Adrenal gland (tissue), 12 donors: ENCODE measurements around the gene VPS11. TPM values are rescaled to one million over a fixed set of nuclear protein-coding genes. Genes with fewer than 3 reads are reported as not detected.

Experiments used
- DNase-seq, 7 donors: peaks; one replicate each; pipeline ENCODE4 v3.0.0-alpha.2; 2019 to 2020
- H3K27ac ChIP-seq, 5 donors: fragments of 200-600 bp; sonication (generic) in 4 of 5; 1 replicate in 3 of 5; 2 replicates in 2 of 5; pipeline versions ENCODE4 v1.5.1 to v1.8.0; 2016 to 2020; ENCODE audit warnings: mild to moderate bottlenecking in 1 of 5
- H3K27me3 ChIP-seq: fragments of 200-600 bp; 2 replicates; pipeline ENCODE4 v1.8.0; 2021
- H3K36me3 ChIP-seq, 2 donors: fragments of 200-600 bp; replicated peaks in 1 of 2; 1 replicate in 1 of 2; 2 replicates in 1 of 2; pipeline versions ENCODE4 v1.5.1 to v1.8.0; 2018 to 2022
- H3K4me1 ChIP-seq, 2 donors: fragments of 200-600 bp; replicated peaks in 1 of 2; 1 replicate in 1 of 2; 2 replicates in 1 of 2; pipeline versions ENCODE4 v1.5.1 to v1.8.0; 2018 to 2021
- H3K4me3 ChIP-seq, 4 donors: fragments of 200-600 bp; sonication (generic) in 3 of 4; one replicate each; pipeline ENCODE4 v1.5.1; 2016 to 2018
- H3K9me3 ChIP-seq, 3 donors: fragments of 200-600 bp; sonication (generic) in 1 of 3; replicated peaks in 1 of 3; 1 replicate in 2 of 3; 2 replicates in 1 of 3; pipeline versions ENCODE4 v1.5.1 to v1.8.0; 2016 to 2021
- POLR2A ChIP-seq, 2 donors: fragments of 450-650 bp; IDR thresholded peaks; one replicate each; pipeline ENCODE4 v1.6.1; 2017; ENCODE audit warnings: antibody characterized with exemption in 2 of 2, mild to moderate bottlenecking in 2 of 2, moderate library complexity in 1 of 2
- WGBS, 4 donors: extraction: QIAGEN DNeasy Blood & Tissue Kit in 2 of 4; methylation state at CpG; one replicate each; pipeline versions ENCODE4 v1.1.5 to v1.1.7; 2013 to 2017; 5-methylcytosine and 5-hydroxymethylcytosine counted together
- intact Hi-C, 2 donors: fragments of 100-400 bp; cut with DNase I; formaldehyde crosslinking; loops; one replicate each; pipeline versions ENCODE4 v1.14.1 to v1.15.0; 2022 to 2023
- microRNA-seq, 3 donors: library from miRNA; unstranded; fragments of <30 nt; microRNA quantifications; one replicate each; pipeline ENCODE4, GENCODE V29; 2017 to 2020
- polyA plus RNA-seq, 3 donors: library from polyadenylated mRNA; stranded (reverse); fragments of 200-250 nt in 2 of 3; fragments of 350-450 nt in 1 of 3; fragmentation: Illumina TruSeq in 1 of 3; extraction: RNeasy Lipid Tissue Mini Kit (QIAGEN cat#74804) in 1 of 3; gene quantifications; one replicate each; pipeline ENCODE4 v1.2.3, GENCODE V29; 2013 to 2014
- total RNA-seq, 9 donors: library from RNA; depleted of rRNA in 4 of 9; stranded (reverse); fragments of >200 nt in 4 of 9; fragments of 120-200 nt in 1 of 9; fragmentation: NEBNext Ultra II Directional in 1 of 9; extraction: Animal tissue kit (Norgen Biotek cat#: 25700) in 1 of 9; gene quantifications; one replicate each; pipeline versions ENCODE4 v1.1.0 to v1.2.4, GENCODE V29; 2013 to 2023
- TF ChIP-seq, protein P1 (sequence below), 6 experiments: fragments of 450-650 bp in 4 of 6; fragments of 200-600 bp in 2 of 6; sonication (generic) in 1 of 6; IDR thresholded peaks; 1 replicate in 5 of 6; 2 replicates in 1 of 6; pipeline versions ENCODE4 v1.5.1 to v1.8.0; 2016 to 2021; ENCODE audit warnings: antibody characterized with exemption in 6 of 6, mild to moderate bottlenecking in 2 of 6, moderate library complexity in 1 of 6
- donor health status: healthy with polysubstance abuse.
- donor health status: Bipolar disorder and iron deficiency.
- donor health status: DM: yes; HTN: yes; CAD: no.
- donor health status: DM: no; HTN: no; CAD: no.
- donor health status: DM: no; HTN: no; CAD: no.
- donor health status: DM: yes; HTN: yes; CAD: no.

The VPS11 gene
- total and polyA plus RNA-seq, 12 donors: 32.8 to 146 (median 57.0) TPM

DNA sequence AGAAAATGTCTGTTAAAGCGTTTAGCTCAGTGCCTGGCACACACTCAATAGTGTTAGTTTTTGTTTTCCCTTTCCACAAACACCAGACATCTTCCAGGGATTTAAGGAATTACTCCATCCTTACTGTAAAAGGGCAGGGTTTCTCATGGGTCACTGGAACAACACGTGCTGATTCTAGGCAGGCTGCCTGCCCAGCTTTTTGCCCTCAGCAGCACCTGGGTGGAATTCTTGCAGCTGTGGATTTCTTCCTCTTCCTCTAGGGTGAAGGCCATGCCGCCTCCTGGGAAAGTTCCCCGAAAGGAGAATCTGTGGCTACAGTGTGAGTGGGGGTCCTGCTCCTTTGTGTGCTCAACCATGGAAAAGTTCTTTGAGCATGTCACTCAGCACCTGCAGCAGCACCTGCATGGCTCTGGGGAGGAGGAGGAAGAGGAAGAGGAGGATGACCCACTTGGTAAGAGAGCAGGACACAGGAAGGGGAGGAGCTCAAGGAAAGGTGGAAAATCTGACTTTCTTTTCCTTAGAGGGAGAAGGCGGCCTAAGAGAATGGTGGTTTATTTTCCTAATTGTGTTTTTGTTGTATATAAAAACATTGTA, 59.2 kb downstream of the VPS11 start:
- TF ChIP-seq, protein P1, sequence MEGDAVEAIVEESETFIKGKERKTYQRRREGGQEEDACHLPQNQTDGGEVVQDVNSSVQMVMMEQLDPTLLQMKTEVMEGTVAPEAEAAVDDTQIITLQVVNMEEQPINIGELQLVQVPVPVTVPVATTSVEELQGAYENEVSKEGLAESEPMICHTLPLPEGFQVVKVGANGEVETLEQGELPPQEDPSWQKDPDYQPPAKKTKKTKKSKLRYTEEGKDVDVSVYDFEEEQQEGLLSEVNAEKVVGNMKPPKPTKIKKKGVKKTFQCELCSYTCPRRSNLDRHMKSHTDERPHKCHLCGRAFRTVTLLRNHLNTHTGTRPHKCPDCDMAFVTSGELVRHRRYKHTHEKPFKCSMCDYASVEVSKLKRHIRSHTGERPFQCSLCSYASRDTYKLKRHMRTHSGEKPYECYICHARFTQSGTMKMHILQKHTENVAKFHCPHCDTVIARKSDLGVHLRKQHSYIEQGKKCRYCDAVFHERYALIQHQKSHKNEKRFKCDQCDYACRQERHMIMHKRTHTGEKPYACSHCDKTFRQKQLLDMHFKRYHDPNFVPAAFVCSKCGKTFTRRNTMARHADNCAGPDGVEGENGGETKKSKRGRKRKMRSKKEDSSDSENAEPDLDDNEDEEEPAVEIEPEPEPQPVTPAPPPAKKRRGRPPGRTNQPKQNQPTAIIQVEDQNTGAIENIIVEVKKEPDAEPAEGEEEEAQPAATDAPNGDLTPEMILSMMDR (IDR thresholded peaks at IDR 0.05): no peak
- no peak for TF ChIP-seq POLR2A (IDR thresholded peaks at IDR 0.05)
- Histone ChIP-seq H3K4me1 (peaks cover 5 to 21% of the 10 kb centered on the region in 2 donors), H3K4me3 (no peak overlapping the region), H3K9me3 (no peaks in the 10 kb centered on the region), H3K27me3 (no peaks in the 10 kb centered on the region), H3K36me3 (peaks cover 0 to 47% of the 10 kb centered on the region in 2 donors), H3K27ac (peak overlapping the region in 1 of 5 donors; percentile 12)
- intact Hi-C loops: no loop called here
- 56 to 75% (median 66%) methylated on average over 5 of the region's 5 CpGs for WGBS, 4 donors
- DNase-seq: no peak

DNA sequence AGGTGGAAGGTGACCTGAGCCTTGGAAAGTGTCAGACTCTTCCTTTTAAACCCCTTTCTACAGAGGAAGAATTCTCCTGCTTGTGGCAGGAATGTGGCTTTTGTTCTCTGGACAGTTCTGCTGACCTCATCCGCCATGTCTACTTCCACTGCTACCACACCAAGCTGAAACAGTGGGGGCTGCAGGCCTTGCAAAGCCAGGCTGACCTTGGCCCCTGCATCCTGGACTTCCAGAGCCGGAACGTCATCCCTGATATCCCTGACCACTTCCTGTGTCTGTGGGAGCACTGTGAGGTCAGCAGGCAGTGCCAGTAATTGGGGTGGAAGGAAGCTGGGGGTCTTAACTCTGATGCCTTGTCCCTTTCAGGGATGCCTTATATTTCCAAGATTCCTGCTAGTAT, 63.0 kb downstream of the VPS11 start:
- intact Hi-C loops: no loop called here
- Histone ChIP-seq H3K36me3 (peaks cover 0 to 75% of the 10 kb centered on the region in 2 donors), H3K27ac (peak overlapping the region in 1 of 5 donors; percentile 11), H3K27me3 (no peaks in the 10 kb centered on the region), H3K4me3 (no peak overlapping the region), H3K4me1 (peaks cover 0 to 8% of the 10 kb centered on the region in 2 donors), H3K9me3 (no peaks in the 10 kb centered on the region)
- TF ChIP-seq, protein P1 (IDR thresholded peaks at IDR 0.05): no peak
- 50 to 58% (median 54%) methylated on average over 3 of the region's 3 CpGs for WGBS, 4 donors
- DNase-seq: peak in 2 of 7 donors; percentile 45 to 54

Small RNA genes lying within 50 kb of the gene (microRNA-seq; reads per million reads assigned to microRNA genes)
- 0 to 0.28 (median 0) reads per million in 3 donors for gene MIR3656

Other genes starting within 250 kb of the VPS11 start
- gene CXCR5, start 183.9 kb upstream of the VPS11 start, total RNA-seq: under 1 TPM in 4 of 9 donors, not detected in 5; 0.04 to 0.17 (median 0.11) TPM
- under 1 TPM in 2 of 3 donors, not detected in 1; 0.24 to 0.27 TPM for gene CXCR5, start 183.9 kb upstream of the VPS11 start, polyA plus RNA-seq
- 100 to 1,000 TPM in 2 of 9 donors, 10 to 100 TPM in 6, 1 to 10 TPM in 1; 6.9 to 108 (median 55.2) TPM for gene BCL9L, start 141.9 kb upstream of the VPS11 start, total RNA-seq
- gene BCL9L, start 141.9 kb upstream of the VPS11 start, polyA plus RNA-seq: 10 to 100 TPM in 2 of 3 donors, 1 to 10 TPM in 1; 7.8 to 47.7 (median 18.3) TPM
- under 1 TPM in 1 of 9 donors, not detected in 8; 0.39 TPM for gene UPK2, start 111.5 kb upstream of the VPS11 start, total RNA-seq
- 1 to 10 TPM in 1 of 3 donors, under 1 TPM in 1, not detected in 1; 0.64 to 1.0 TPM for gene UPK2, start 111.5 kb upstream of the VPS11 start, polyA plus RNA-seq
- under 1 TPM in 1 of 9 donors, not detected in 8; 0.22 TPM for gene FOXR1, start 96.1 kb upstream of the VPS11 start, total RNA-seq
- gene FOXR1, start 96.1 kb upstream of the VPS11 start, polyA plus RNA-seq: not detected
- gene CENATAC, start 69.7 kb upstream of the VPS11 start, total RNA-seq: 10 to 100 TPM; 15.4 to 73.6 (median 30.5) TPM
- gene CENATAC, start 69.7 kb upstream of the VPS11 start, polyA plus RNA-seq: 100 to 1,000 TPM in 2 of 3 donors, 10 to 100 TPM in 1; 15.7 to 157 (median 137) TPM
- 1,000 to 10,000 TPM in 5 of 9 donors, 100 to 1,000 TPM in 4; 935 to 1,825 (median 1,024) TPM for gene RPS25, start 49.5 kb upstream of the VPS11 start, total RNA-seq
- gene RPS25, start 49.5 kb upstream of the VPS11 start, polyA plus RNA-seq: 1,000 to 10,000 TPM; 1,048 to 1,678 (median 1,557) TPM
- 100 to 1,000 TPM in 3 of 9 donors, 10 to 100 TPM in 6; 43.4 to 149 (median 88.0) TPM for gene TRAPPC4, start 49.1 kb upstream of the VPS11 start, total RNA-seq
- gene TRAPPC4, start 49.1 kb upstream of the VPS11 start, polyA plus RNA-seq: 100 to 1,000 TPM in 1 of 3 donors, 10 to 100 TPM in 2; 32.5 to 134 (median 32.9) TPM
- 10 to 100 TPM; 15.8 to 38.9 (median 21.9) TPM for gene SLC37A4, start 36.9 kb upstream of the VPS11 start, total RNA-seq
- gene SLC37A4, start 36.9 kb upstream of the VPS11 start, polyA plus RNA-seq: 10 to 100 TPM in 2 of 3 donors, 1 to 10 TPM in 1; 9.2 to 29.3 (median 25.5) TPM
- 100 to 1,000 TPM in 3 of 9 donors, 10 to 100 TPM in 6; 43.5 to 301 (median 69.4) TPM for gene HYOU1, start 10.6 kb upstream of the VPS11 start, total RNA-seq
- gene HYOU1, start 10.6 kb upstream of the VPS11 start, polyA plus RNA-seq: 100 to 1,000 TPM in 1 of 3 donors, 10 to 100 TPM in 2; 44.1 to 174 (median 47.0) TPM
- 10 to 100 TPM; 10.9 to 37.2 (median 28.6) TPM for gene HMBS, start 17.1 kb downstream of the VPS11 start, total RNA-seq
- gene HMBS, start 17.1 kb downstream of the VPS11 start, polyA plus RNA-seq: 10 to 100 TPM; 30.1 to 33.4 (median 31.3) TPM
- 10 to 100 TPM; 34.3 to 65.5 (median 53.1) TPM for gene DPAGT1, start 34.0 kb downstream of the VPS11 start, total RNA-seq
- 10 to 100 TPM; 26.8 to 73.9 (median 33.5) TPM for gene DPAGT1, start 34.0 kb downstream of the VPS11 start, polyA plus RNA-seq
- 10 to 100 TPM in 6 of 9 donors, 1 to 10 TPM in 3; 4.5 to 14.2 (median 11.5) TPM for gene C2CD2L, start 39.5 kb downstream of the VPS11 start, total RNA-seq
- gene C2CD2L, start 39.5 kb downstream of the VPS11 start, polyA plus RNA-seq: 10 to 100 TPM in 2 of 3 donors, 1 to 10 TPM in 1; 8.1 to 15.8 (median 10.8) TPM
- 10 to 100 TPM in 8 of 9 donors, 1 to 10 TPM in 1; 7.4 to 39.1 (median 21.4) TPM for gene HINFP, start 53.8 kb downstream of the VPS11 start, total RNA-seq
- gene HINFP, start 53.8 kb downstream of the VPS11 start, polyA plus RNA-seq: 10 to 100 TPM; 15.3 to 33.6 (median 24.0) TPM
- gene ABCG4, start 81.2 kb downstream of the VPS11 start, total RNA-seq: under 1 TPM in 8 of 9 donors, not detected in 1; 0.08 to 0.60 (median 0.27) TPM
- 1 to 10 TPM in 1 of 3 donors, under 1 TPM in 2; 0.20 to 1.1 (median 0.48) TPM for gene ABCG4, start 81.2 kb downstream of the VPS11 start, polyA plus RNA-seq
- gene NLRX1, start 100.9 kb downstream of the VPS11 start, total RNA-seq: 10 to 100 TPM; 10.1 to 32.7 (median 29.7) TPM
- gene NLRX1, start 100.9 kb downstream of the VPS11 start, polyA plus RNA-seq: 10 to 100 TPM in 1 of 3 donors, 1 to 10 TPM in 2; 5.5 to 10.1 (median 7.4) TPM
- under 1 TPM in 1 of 9 donors, not detected in 8; 0.14 TPM for gene NHERF4, start 117.7 kb downstream of the VPS11 start, total RNA-seq
- under 1 TPM in 2 of 3 donors, not detected in 1; 0.17 to 0.24 TPM for gene NHERF4, start 117.7 kb downstream of the VPS11 start, polyA plus RNA-seq
- gene CBL, start 138.5 kb downstream of the VPS11 start, total RNA-seq: 10 to 100 TPM in 7 of 9 donors, 1 to 10 TPM in 2; 5.3 to 21.9 (median 13.8) TPM
- gene CBL, start 138.5 kb downstream of the VPS11 start, polyA plus RNA-seq: 10 to 100 TPM in 1 of 3 donors, 1 to 10 TPM in 2; 4.9 to 13.4 (median 6.2) TPM
- 100 to 1,000 TPM in 1 of 9 donors, 10 to 100 TPM in 8; 12.1 to 143 (median 33.7) TPM for gene MCAM, start 249.3 kb downstream of the VPS11 start, total RNA-seq
- 10 to 100 TPM; 17.2 to 48.5 (median 30.5) TPM for gene MCAM, start 249.3 kb downstream of the VPS11 start, polyA plus RNA-seq